GM23338 (cell line): Measurements from ENCODE around the gene SPATA31C1.
"Not testable (repeated sequence)": the region's sequence is repeated elsewhere in the genome, so short reads cannot be mapped to it uniquely, and the experiment has no call there.

Experiments used
- ETS1 ChIP-seq: IDR thresholded peaks from 2 replicates; pipeline ENCODE4 v1.6.1; 2016; ENCODE audit warnings: antibody characterized with exemption
- EZH2 ChIP-seq: fragments of 200-600 bp; sonication (generic); IDR thresholded peaks from one replicate; pipeline ENCODE4 v1.8.0; 2017; ENCODE audit warnings: antibody characterized with exemption, mild to moderate bottlenecking, low read depth; ENCODE audit not compliant: unreplicated experiment
- REST ChIP-seq: IDR thresholded peaks from one replicate; pipeline ENCODE4 v1.6.1; 2018; ENCODE audit warnings: antibody characterized with exemption; ENCODE audit not compliant: unreplicated experiment
- TF ChIP-seq, protein P1 (sequence below), 2 experiments: fragments of 200-600 bp in 1 of 2; sonication (generic) in 1 of 2; conservative IDR thresholded peaks; 2 replicates each; pipeline versions ENCODE4 v1.5.1 to v1.6.1; 2016 to 2017; ENCODE audit warnings: antibody characterized with exemption in 2 of 2, low read depth in 2 of 2, mild to moderate bottlenecking in 2 of 2, moderate library complexity in 1 of 2

DNA sequence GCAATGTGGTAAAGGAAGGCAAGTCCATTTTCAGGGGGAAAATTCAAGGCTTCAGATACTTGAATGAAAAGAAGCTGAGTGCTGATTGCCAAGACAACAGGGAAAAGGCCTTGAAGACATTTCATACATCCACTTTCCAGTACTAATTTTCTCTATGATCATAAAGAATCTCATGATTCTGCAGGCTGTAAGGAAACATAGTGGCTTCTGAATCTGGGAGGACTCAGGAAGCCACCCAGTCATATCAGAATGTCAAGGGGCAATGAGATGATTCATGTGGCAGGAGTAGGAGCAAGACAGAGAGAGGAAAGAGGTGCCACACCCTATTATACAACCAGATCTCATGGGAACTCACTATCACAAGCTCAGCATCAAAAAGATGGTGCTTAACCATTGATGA lies 11.4 kb downstream of the SPATA31C1 start:
- TF ChIP-seq REST, EZH2, ETS1: not testable (repeated sequence)
- TF ChIP-seq, protein P1, sequence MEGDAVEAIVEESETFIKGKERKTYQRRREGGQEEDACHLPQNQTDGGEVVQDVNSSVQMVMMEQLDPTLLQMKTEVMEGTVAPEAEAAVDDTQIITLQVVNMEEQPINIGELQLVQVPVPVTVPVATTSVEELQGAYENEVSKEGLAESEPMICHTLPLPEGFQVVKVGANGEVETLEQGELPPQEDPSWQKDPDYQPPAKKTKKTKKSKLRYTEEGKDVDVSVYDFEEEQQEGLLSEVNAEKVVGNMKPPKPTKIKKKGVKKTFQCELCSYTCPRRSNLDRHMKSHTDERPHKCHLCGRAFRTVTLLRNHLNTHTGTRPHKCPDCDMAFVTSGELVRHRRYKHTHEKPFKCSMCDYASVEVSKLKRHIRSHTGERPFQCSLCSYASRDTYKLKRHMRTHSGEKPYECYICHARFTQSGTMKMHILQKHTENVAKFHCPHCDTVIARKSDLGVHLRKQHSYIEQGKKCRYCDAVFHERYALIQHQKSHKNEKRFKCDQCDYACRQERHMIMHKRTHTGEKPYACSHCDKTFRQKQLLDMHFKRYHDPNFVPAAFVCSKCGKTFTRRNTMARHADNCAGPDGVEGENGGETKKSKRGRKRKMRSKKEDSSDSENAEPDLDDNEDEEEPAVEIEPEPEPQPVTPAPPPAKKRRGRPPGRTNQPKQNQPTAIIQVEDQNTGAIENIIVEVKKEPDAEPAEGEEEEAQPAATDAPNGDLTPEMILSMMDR (conservative IDR thresholded peaks at IDR 0.05; ENCODE audit: low read depth in 2 of 2), result not testable (repeated sequence)
